Neural cell (in vitro differentiated cells): ENCODE results near the gene UTP3. TPM values are rescaled to one million over a fixed set of nuclear protein-coding genes. Genes with fewer than 3 reads are reported as not detected.

Experiments
- H2AFZ ChIP-seq: fragments of 200-600, 300-800 bp; sonication (generic), shearing (Covaris generic); 2 replicates; pipeline ENCODE4 v1.6.0; 2014; ENCODE audit warnings: low read depth, mild to moderate bottlenecking, antibody characterized with exemption, low read length, moderate library complexity
- H3F3A ChIP-seq: fragments of 200-600 bp; shearing (Covaris generic); 2 replicates; pipeline ENCODE4 v1.6.1; 2016; ENCODE audit warnings: mild to moderate bottlenecking, moderate library complexity, mixed read lengths, antibody characterized with exemption, low read length; ENCODE audit not compliant: insufficient read depth, poor library complexity, severe bottlenecking
- H3K27ac ChIP-seq: fragments of 200-600, 300-800 bp; sonication (generic), shearing (Covaris generic); 2 replicates; pipeline ENCODE4 v1.5.1; 2014; ENCODE audit warnings: mild to moderate bottlenecking, low read length, moderate library complexity
- H3K27me3 ChIP-seq: fragments of 300-800, 200-600 bp; sonication (generic), shearing (Covaris generic); 2 replicates; pipeline ENCODE4 v1.6.0; 2014; ENCODE audit warnings: mild to moderate bottlenecking, low read depth, low read length, moderate library complexity; ENCODE audit not compliant: insufficient read depth
- H3K36me3 ChIP-seq: fragments of 300-800, 200-600 bp; sonication (generic), shearing (Covaris generic); 2 replicates; pipeline ENCODE4 v1.5.1; 2014; ENCODE audit warnings: mild to moderate bottlenecking, antibody characterized with exemption, low read length, moderate library complexity; ENCODE audit not compliant: insufficient read depth
- H3K4me2 ChIP-seq: fragments of 300-800, 200-600 bp; sonication (generic), shearing (Covaris generic); 2 replicates; pipeline ENCODE4 v1.6.0; 2014; ENCODE audit warnings: mild to moderate bottlenecking, low read length
- H3K4me3 ChIP-seq: fragments of 300-800, 200-600 bp; sonication (generic), shearing (Covaris generic); 2 replicates; pipeline ENCODE4 v1.5.1; 2014; ENCODE audit warnings: mild to moderate bottlenecking, low read length, moderate library complexity
- H3K79me2 ChIP-seq: fragments of 200-600 bp; shearing (Covaris generic); replicated peaks from 2 replicates; pipeline ENCODE4 v1.6.0; 2014; ENCODE audit warnings: mild to moderate bottlenecking, low read length, moderate library complexity; ENCODE audit not compliant: insufficient read depth
- H3K9ac ChIP-seq: fragments of 300-800, 200-600 bp; sonication (generic), shearing (Covaris generic); 2 replicates; pipeline ENCODE4 v1.6.1; 2016; ENCODE audit warnings: mild to moderate bottlenecking, low read length, mixed read lengths
- H3K9me2 ChIP-seq: fragments of 200-600 bp; shearing (Covaris generic); 2 replicates; pipeline ENCODE4 v1.6.1; 2016; ENCODE audit warnings: mild to moderate bottlenecking, low read length, mixed read lengths; ENCODE audit not compliant: insufficient read depth
- H3K9me3 ChIP-seq: fragments of 200-600, 300-800 bp; sonication (generic), shearing (Covaris generic); 2 replicates; pipeline ENCODE4 v1.6.1; 2016; ENCODE audit warnings: mild to moderate bottlenecking, mixed run types, low read length, moderate library complexity, mixed read lengths
- H4K20me1 ChIP-seq: fragments of 200-600 bp; shearing (Covaris generic); 2 replicates; pipeline ENCODE4 v1.6.1; 2016; ENCODE audit warnings: mild to moderate bottlenecking, mixed run types; ENCODE audit not compliant: insufficient read depth
- EP300 ChIP-seq: fragments of 450-650 bp; conservative IDR thresholded peaks from 2 replicates; pipeline ENCODE4 v1.6.1; 2014; ENCODE audit warnings: antibody characterized with exemption, mild to moderate bottlenecking, moderate library complexity; ENCODE audit not compliant: poor library complexity, severe bottlenecking
- EZH2 ChIP-seq: fragments of 200-600, 300-800 bp; shearing (Covaris generic), sonication (generic); IDR thresholded peaks from 2 replicates; pipeline ENCODE4 v1.6.1; 2014; ENCODE audit warnings: antibody characterized with exemption, low read length, borderline replicate concordance, mild to moderate bottlenecking; ENCODE audit not compliant: insufficient read depth, poor library complexity, severe bottlenecking
- MXI1 ChIP-seq: fragments of 450-650 bp; conservative IDR thresholded peaks from 2 replicates; pipeline ENCODE4 v1.6.1; 2014; ENCODE audit warnings: antibody characterized with exemption, mild to moderate bottlenecking; ENCODE audit not compliant: poor library complexity, severe bottlenecking
- POLR2AphosphoS5 ChIP-seq: IDR thresholded peaks from 2 replicates; pipeline ENCODE4 v1.6.1; 2012
- RAD21 ChIP-seq: fragments of 450-650 bp; conservative IDR thresholded peaks from 2 replicates; pipeline ENCODE4 v1.6.1; 2014; ENCODE audit warnings: antibody characterized with exemption, mild to moderate bottlenecking, moderate library complexity
- SMC3 ChIP-seq: fragments of 450-650 bp; conservative IDR thresholded peaks from 2 replicates; pipeline ENCODE4 v1.6.1; 2014; ENCODE audit warnings: antibody characterized with exemption, mild to moderate bottlenecking, moderate library complexity; ENCODE audit not compliant: poor library complexity
- TAF1 ChIP-seq: IDR thresholded peaks from 2 replicates; pipeline ENCODE4 v1.6.1; 2012; ENCODE audit warnings: low read depth
- polyA plus RNA-seq: library from polyadenylated mRNA; depleted of rRNA; stranded (reverse); fragments of >200 nt; gene quantifications from 2 replicates; pipeline ENCODE4 v1.2.3, GENCODE V29; 2014
- TF ChIP-seq, protein P1 (sequence below): IDR thresholded peaks from 2 replicates; pipeline ENCODE4 v1.6.1; 2012; ENCODE audit warnings: borderline replicate concordance
- TF ChIP-seq, protein P2 (sequence below): fragments of 450-650 bp; IDR thresholded peaks from 2 replicates; pipeline ENCODE4 v1.5.1; 2014; ENCODE audit warnings: antibody characterized with exemption, mild to moderate bottlenecking, moderate library complexity; ENCODE audit not compliant: poor library complexity, severe bottlenecking

UTP3 gene
- polyA plus RNA-seq, 1 donor from 2014 or later, result 11.3 TPM

DNA sequence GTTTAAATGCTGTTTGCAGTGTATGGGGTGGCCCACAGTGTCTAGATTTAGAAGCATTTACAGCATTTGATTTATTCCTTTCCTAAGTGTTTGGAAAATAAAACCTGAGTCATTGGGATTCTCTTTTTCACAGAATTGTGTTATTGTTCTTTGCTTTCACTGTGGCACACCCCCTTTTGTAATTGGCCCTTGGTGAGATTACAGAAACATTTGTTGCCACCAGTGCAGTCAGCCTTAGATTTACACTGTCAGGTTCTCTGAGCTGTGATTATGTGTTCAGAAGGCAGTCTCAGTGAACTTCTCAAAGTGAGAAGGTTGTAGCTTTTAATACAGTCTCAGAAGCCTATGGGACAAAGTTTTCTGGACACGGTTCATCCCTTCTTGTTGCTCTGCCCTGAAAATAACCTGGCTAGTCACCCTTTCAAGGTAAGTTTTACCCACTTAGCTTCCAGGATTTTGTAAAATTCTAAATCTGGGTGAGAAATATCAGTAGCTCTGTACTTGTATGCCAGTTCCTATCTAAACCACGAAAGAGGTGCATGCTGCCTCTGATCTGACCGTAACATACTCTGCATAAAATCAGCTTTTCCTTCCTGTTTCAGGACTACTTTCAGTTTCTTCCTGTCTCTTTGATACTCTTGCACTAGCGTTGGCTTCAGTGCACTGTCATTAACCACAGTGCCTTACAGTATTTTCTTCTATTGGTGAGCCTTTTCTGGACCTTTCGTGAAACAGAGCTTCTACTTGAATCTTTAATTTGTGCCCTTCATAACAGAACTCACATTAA is 46.0 kb downstream of the UTP3 start:
- Histone ChIP-seq H3K27me3 (no peaks in the 10 kb centered on the region), H3K4me3 (peak overlapping the region; percentile 10), H2AFZ (no peak overlapping the region), H3F3A (peaks cover 4% of the 10 kb centered on the region), H3K9ac (no peak overlapping the region), H4K20me1 (peaks cover 13% of the 10 kb centered on the region), H3K9me2 (no peaks in the 10 kb centered on the region), H3K9me3 (no peaks in the 10 kb centered on the region), H3K79me2 (peaks cover 68% of the 10 kb centered on the region), H3K27ac (no peak overlapping the region), H3K4me2 (no peak overlapping the region), H3K36me3 (no peaks in the 10 kb centered on the region)
- TF ChIP-seq, protein P1, sequence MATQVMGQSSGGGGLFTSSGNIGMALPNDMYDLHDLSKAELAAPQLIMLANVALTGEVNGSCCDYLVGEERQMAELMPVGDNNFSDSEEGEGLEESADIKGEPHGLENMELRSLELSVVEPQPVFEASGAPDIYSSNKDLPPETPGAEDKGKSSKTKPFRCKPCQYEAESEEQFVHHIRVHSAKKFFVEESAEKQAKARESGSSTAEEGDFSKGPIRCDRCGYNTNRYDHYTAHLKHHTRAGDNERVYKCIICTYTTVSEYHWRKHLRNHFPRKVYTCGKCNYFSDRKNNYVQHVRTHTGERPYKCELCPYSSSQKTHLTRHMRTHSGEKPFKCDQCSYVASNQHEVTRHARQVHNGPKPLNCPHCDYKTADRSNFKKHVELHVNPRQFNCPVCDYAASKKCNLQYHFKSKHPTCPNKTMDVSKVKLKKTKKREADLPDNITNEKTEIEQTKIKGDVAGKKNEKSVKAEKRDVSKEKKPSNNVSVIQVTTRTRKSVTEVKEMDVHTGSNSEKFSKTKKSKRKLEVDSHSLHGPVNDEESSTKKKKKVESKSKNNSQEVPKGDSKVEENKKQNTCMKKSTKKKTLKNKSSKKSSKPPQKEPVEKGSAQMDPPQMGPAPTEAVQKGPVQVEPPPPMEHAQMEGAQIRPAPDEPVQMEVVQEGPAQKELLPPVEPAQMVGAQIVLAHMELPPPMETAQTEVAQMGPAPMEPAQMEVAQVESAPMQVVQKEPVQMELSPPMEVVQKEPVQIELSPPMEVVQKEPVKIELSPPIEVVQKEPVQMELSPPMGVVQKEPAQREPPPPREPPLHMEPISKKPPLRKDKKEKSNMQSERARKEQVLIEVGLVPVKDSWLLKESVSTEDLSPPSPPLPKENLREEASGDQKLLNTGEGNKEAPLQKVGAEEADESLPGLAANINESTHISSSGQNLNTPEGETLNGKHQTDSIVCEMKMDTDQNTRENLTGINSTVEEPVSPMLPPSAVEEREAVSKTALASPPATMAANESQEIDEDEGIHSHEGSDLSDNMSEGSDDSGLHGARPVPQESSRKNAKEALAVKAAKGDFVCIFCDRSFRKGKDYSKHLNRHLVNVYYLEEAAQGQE, result no peak

DNA sequence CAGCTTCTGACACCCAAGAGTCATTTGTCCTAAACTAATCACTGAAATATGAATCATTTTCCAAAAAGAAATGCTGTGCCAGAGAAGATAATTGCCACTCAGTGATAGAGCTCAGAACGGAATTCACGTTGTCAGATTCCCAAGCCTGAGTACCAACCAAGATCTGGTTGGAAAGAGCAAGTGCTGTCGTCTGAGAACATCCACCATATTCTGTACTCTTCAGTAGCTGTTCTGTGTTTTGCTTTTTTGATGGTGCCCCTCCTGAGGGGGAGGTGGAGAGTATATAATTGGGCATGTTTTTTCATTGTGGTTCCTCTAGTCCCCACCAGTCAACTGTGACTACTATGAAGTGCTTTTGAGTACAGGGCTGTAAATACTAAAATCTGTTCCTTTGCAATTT is 46.6 kb downstream of the UTP3 start:
- H3K9ac ChIP-seq, result no peak overlapping the region
- no peak overlapping the region for H3K4me3 ChIP-seq
- H3F3A ChIP-seq, result peaks cover 4% of the 10 kb centered on the region
- H3K27ac ChIP-seq, result no peak overlapping the region
- H2AFZ ChIP-seq, result no peak overlapping the region
- no peak overlapping the region for H3K4me2 ChIP-seq
- no peaks in the 10 kb centered on the region for H3K36me3 ChIP-seq
- no peaks in the 10 kb centered on the region for H3K27me3 ChIP-seq
- peaks cover 68% of the 10 kb centered on the region for H3K79me2 ChIP-seq
- peaks cover 13% of the 10 kb centered on the region for H4K20me1 ChIP-seq
- TF ChIP-seq POLR2AphosphoS5 (no peak), EZH2 (no peak), SMC3 (no peak), RAD21 (no peak), MXI1 (no peak), EP300 (no peak), TAF1 (no peak)
- TF ChIP-seq, protein P2, sequence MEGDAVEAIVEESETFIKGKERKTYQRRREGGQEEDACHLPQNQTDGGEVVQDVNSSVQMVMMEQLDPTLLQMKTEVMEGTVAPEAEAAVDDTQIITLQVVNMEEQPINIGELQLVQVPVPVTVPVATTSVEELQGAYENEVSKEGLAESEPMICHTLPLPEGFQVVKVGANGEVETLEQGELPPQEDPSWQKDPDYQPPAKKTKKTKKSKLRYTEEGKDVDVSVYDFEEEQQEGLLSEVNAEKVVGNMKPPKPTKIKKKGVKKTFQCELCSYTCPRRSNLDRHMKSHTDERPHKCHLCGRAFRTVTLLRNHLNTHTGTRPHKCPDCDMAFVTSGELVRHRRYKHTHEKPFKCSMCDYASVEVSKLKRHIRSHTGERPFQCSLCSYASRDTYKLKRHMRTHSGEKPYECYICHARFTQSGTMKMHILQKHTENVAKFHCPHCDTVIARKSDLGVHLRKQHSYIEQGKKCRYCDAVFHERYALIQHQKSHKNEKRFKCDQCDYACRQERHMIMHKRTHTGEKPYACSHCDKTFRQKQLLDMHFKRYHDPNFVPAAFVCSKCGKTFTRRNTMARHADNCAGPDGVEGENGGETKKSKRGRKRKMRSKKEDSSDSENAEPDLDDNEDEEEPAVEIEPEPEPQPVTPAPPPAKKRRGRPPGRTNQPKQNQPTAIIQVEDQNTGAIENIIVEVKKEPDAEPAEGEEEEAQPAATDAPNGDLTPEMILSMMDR, result no peak
- TF ChIP-seq, protein P1, result no peak
- H3K9me2 ChIP-seq, result no peaks in the 10 kb centered on the region
- no peaks in the 10 kb centered on the region for H3K9me3 ChIP-seq
